ENCODE data around the gene WNT7B.

The WNT7B gene

DNA sequence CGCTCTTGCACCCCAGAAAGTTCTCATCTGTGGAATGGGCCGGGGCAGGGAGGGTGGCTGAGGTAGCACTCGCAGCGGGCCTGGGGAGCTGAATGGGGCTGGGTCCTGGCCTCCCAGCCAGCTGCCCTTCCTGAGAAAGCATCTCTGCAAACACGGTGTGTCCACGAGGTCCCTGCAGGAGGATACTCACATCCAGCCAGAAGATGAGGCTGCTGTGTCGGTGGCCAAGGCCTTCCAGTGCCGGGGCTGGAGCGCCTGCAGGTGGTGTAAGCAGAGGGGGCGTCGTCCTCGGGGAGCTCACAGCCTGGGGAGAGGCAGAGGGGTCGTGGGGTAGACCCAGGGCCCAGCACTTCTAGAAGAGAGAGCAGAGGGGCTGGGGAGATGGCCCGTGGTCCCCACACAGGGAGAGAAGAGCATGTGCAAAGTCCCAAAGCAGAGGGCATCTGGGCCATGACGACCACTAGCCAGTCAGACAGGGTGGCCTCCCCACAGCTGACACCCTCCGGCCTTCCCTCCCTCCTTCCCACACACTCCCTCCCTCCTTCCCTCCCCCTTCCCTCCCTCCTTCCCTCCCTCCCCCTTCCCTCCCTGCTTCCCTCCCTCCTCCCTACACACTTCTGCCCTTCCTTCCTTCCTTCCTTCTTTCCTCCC lies 97.9 kb downstream of the WNT7B start:
- Histone ChIP-seq H3K4me1 (ENCODE audit: control insufficient read depth in 2 of 2, insufficient read depth in 1 of 2, low read depth in 1 of 2, low read length in 2 of 2) (peaks cover 42 to 46% of the 10 kb centered on the region in 2 donors), H4K8ac (ENCODE audit: low read depth, low read length) (no peak overlapping the region), H4K91ac (ENCODE audit: low read depth, low read length, poor library complexity) (no peak overlapping the region), H3K23ac (ENCODE audit: low read depth, low read length, poor library complexity) (peak overlapping the region; percentile 37), H2BK120ac (ENCODE audit: low read depth, low read length) (peak overlapping the region; percentile 66), H3K14ac (ENCODE audit: low read length) (no peak overlapping the region), H3K9ac (ENCODE audit: low read depth, low read length, poor library complexity) (no peak overlapping the region), H2BK15ac (ENCODE audit: low read length) (peak overlapping the region; percentile 96), H2BK12ac (ENCODE audit: low read length) (peak overlapping the region; percentile 95), H3K4me3 (ENCODE audit: low read length in 2 of 2) (no peak overlapping the region), H3K4me2 (ENCODE audit: insufficient read depth, low read length, poor library complexity, severe bottlenecking) (peak overlapping the region; percentile 45), H3K18ac (ENCODE audit: low read length) (peak overlapping the region; percentile 99), H3K9me3 (replicated peaks in 1 of 2; ENCODE audit: control insufficient read depth in 2 of 2, insufficient read depth in 1 of 2, low read depth in 1 of 2, low read length in 2 of 2) (no peaks in the 10 kb centered on the region), H2BK5ac (ENCODE audit: low read length) (peak overlapping the region; percentile 61), H3K4ac (ENCODE audit: low read length) (no peak overlapping the region), H3K27me3 (ENCODE audit: control insufficient read depth in 3 of 3, insufficient read depth in 3 of 3, low read depth in 1 of 3, low read length in 3 of 3) (peaks cover 0 to 53% (median 3%) of the 10 kb centered on the region in 3 experiments), H2AK5ac (ENCODE audit: low read depth, low read length) (peak overlapping the region; percentile 97), H3K79me1 (ENCODE audit: low read depth, low read length) (peaks cover 4% of the 10 kb centered on the region), H3K36me3 (replicated peaks in 1 of 2; ENCODE audit: control insufficient read depth in 2 of 2, insufficient read depth in 2 of 2, low read length in 2 of 2) (no peaks in the 10 kb centered on the region), H3K27ac (replicated peaks; ENCODE audit: low read length) (no peak overlapping the region), H2AFZ (ENCODE audit: low read length) (peak overlapping the region; percentile 51)
- DNase-seq (ENCODE audit: low spot score), result no peak
- WGBS, 2 donors (ENCODE audit: extremely low coverage in 2 of 2, insufficient read length in 2 of 2, insufficient replicate concordance in 1 of 2), result no CpG with 5 or more reads among the region's 16 CpGs

DNA sequence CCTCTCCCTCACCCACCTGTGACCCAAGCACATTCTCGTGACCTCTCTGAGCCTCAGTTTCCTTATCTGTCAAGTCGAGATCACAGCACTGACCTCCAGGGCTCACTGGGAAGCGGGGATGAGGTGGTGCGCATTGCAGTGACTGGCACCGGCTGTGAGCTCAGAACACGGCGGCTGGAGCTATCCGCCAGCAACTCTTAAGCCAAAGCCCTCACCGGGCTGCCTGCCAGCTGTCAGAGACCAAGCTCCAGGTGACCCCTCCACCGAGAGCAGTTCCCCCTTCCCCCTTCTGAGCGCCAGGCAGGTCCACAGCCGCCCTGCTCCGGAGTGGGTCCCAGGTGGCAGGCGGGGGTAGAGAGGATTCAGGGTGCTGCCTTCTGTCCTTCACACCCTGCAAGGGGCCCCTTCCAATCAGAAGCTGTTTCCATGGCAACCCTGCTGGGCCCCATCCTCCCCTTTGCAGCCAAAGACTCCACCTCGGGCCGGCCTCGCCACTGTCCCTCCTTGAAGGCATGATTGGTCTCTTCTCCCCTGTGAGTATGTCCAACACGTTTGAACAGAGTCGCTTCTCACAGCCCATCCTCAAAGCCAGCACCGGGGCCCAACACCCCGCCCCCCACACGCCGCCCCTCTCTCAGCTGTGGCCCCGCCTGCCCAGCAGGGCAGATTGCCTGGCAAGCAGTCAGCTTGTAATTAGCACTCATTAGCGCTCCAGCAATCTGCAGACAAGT lies 98.7 kb downstream of the WNT7B start:
- Histone ChIP-seq H3K27me3 (ENCODE audit: control insufficient read depth in 3 of 3, insufficient read depth in 3 of 3, low read depth in 1 of 3, low read length in 3 of 3) (peaks cover 0 to 48% (median 3%) of the 10 kb centered on the region in 3 experiments), H2BK120ac (ENCODE audit: low read depth, low read length) (peak overlapping the region; percentile 2), H3K9me3 (replicated peaks in 1 of 2; ENCODE audit: control insufficient read depth in 2 of 2, insufficient read depth in 1 of 2, low read depth in 1 of 2, low read length in 2 of 2) (peaks cover 1 to 3% of the 10 kb centered on the region in 2 donors), H3K9ac (ENCODE audit: low read depth, low read length, poor library complexity) (peak overlapping the region; percentile 77), H4K91ac (ENCODE audit: low read depth, low read length, poor library complexity) (no peak overlapping the region), H2BK5ac (ENCODE audit: low read length) (peak overlapping the region; percentile 90), H3K79me1 (ENCODE audit: low read depth, low read length) (peaks cover 4% of the 10 kb centered on the region), H2AFZ (ENCODE audit: low read length) (peak overlapping the region; percentile 51), H3K4ac (ENCODE audit: low read length) (peak overlapping the region; percentile 84), H2BK12ac (ENCODE audit: low read length) (peak overlapping the region; percentile 75), H3K36me3 (replicated peaks in 1 of 2; ENCODE audit: control insufficient read depth in 2 of 2, insufficient read depth in 2 of 2, low read length in 2 of 2) (no peaks in the 10 kb centered on the region), H3K23ac (ENCODE audit: low read depth, low read length, poor library complexity) (peak overlapping the region; percentile 75), H3K4me2 (ENCODE audit: insufficient read depth, low read length, poor library complexity, severe bottlenecking) (peak overlapping the region; percentile 45), H3K14ac (ENCODE audit: low read length) (no peak overlapping the region), H2AK5ac (ENCODE audit: low read depth, low read length) (peak overlapping the region; percentile 95), H3K27ac (replicated peaks; ENCODE audit: low read length) (no peak overlapping the region), H3K4me1 (ENCODE audit: control insufficient read depth in 2 of 2, insufficient read depth in 1 of 2, low read depth in 1 of 2, low read length in 2 of 2) (peaks cover 42 to 46% of the 10 kb centered on the region in 2 donors), H4K8ac (ENCODE audit: low read depth, low read length) (no peak overlapping the region), H3K4me3 (ENCODE audit: low read length in 2 of 2) (no peak overlapping the region), H3K18ac (ENCODE audit: low read length) (peak overlapping the region; percentile 99), H2BK15ac (ENCODE audit: low read length) (peak overlapping the region; percentile 95)
- WGBS, 2 donors (ENCODE audit: extremely low coverage in 2 of 2, insufficient read length in 2 of 2, insufficient replicate concordance in 1 of 2), result no CpG with 5 or more reads among the region's 25 CpGs
- no peak for DNase-seq (ENCODE audit: low spot score)

DNA sequence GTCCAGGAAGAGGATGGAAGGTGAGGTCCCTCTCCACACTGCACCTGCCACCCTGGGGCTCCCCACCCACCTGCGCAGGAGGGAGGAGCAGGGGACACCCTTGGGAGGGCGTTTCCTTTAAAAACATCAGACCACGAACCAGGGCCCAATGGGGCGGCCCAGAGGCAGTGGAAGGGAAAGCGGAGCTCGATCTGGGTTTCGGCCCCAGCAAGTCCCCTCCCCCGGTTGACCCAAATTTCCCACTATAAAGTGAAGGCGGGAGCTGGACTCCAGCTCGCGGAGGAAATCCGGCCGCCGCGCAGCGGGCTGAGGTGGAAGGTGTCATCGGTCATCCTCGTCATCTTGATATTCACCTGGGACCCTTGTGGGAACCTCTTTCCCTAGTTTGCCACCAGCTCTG lies 99.3 kb downstream of the WNT7B start:
- Histone ChIP-seq H3K4me1 (ENCODE audit: control insufficient read depth in 2 of 2, insufficient read depth in 1 of 2, low read depth in 1 of 2, low read length in 2 of 2) (peaks cover 42 to 46% of the 10 kb centered on the region in 2 donors), H2BK120ac (ENCODE audit: low read depth, low read length) (peak overlapping the region; percentile 2), H3K4ac (ENCODE audit: low read length) (peak overlapping the region; percentile 84), H3K4me3 (ENCODE audit: low read length in 2 of 2) (no peak overlapping the region), H3K27me3 (ENCODE audit: control insufficient read depth in 3 of 3, insufficient read depth in 3 of 3, low read depth in 1 of 3, low read length in 3 of 3) (peaks cover 0 to 44% (median 3%) of the 10 kb centered on the region in 3 experiments), H3K18ac (ENCODE audit: low read length) (peak overlapping the region; percentile 96), H2BK15ac (ENCODE audit: low read length) (peak overlapping the region; percentile 95), H3K79me1 (ENCODE audit: low read depth, low read length) (peaks cover 4% of the 10 kb centered on the region), H3K9me3 (replicated peaks in 1 of 2; ENCODE audit: control insufficient read depth in 2 of 2, insufficient read depth in 1 of 2, low read depth in 1 of 2, low read length in 2 of 2) (peaks cover 1 to 8% of the 10 kb centered on the region in 2 donors), H2BK12ac (ENCODE audit: low read length) (peak overlapping the region; percentile 75), H3K14ac (ENCODE audit: low read length) (no peak overlapping the region), H4K91ac (ENCODE audit: low read depth, low read length, poor library complexity) (no peak overlapping the region), H3K4me2 (ENCODE audit: insufficient read depth, low read length, poor library complexity, severe bottlenecking) (peak overlapping the region; percentile 45), H2AFZ (ENCODE audit: low read length) (no peak overlapping the region), H3K36me3 (replicated peaks in 1 of 2; ENCODE audit: control insufficient read depth in 2 of 2, insufficient read depth in 2 of 2, low read length in 2 of 2) (no peaks in the 10 kb centered on the region), H3K23ac (ENCODE audit: low read depth, low read length, poor library complexity) (peak overlapping the region; percentile 87), H3K27ac (replicated peaks; ENCODE audit: low read length) (no peak overlapping the region), H2AK5ac (ENCODE audit: low read depth, low read length) (peak overlapping the region; percentile 95), H2BK5ac (ENCODE audit: low read length) (peak overlapping the region; percentile 90), H3K9ac (ENCODE audit: low read depth, low read length, poor library complexity) (peak overlapping the region; percentile 77), H4K8ac (ENCODE audit: low read depth, low read length) (no peak overlapping the region)
- DNase-seq (ENCODE audit: low spot score), result no peak
- no CpG with 5 or more reads among the region's 18 CpGs for WGBS, 2 donors (ENCODE audit: extremely low coverage in 2 of 2, insufficient read length in 2 of 2, insufficient replicate concordance in 1 of 2)

DNA sequence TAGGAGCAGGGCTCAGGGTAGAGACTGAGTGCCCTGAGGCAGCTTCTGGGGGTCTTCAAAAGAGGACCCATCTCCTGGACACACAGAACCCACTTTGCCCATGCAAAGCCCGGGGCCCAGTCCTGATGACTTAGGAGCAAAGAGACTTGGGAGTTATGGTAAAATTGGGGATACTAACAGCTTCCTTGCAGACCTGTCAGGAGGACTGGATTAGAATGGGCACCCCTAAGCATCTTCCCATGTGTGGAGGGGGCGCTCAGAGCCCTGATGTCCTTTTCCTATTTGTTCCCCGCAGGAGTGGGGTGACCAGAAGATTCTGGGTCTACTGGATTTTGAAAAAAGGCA lies 100.0 kb downstream of the WNT7B start:
- H3K36me3 ChIP-seq (replicated peaks in 1 of 2; ENCODE audit: control insufficient read depth in 2 of 2, insufficient read depth in 2 of 2, low read length in 2 of 2), result no peaks in the 10 kb centered on the region
- no peak overlapping the region for H4K8ac ChIP-seq (ENCODE audit: low read depth, low read length)
- no CpG with 5 or more reads among the region's 3 CpGs for WGBS, 2 donors (ENCODE audit: extremely low coverage in 2 of 2, insufficient read length in 2 of 2, insufficient replicate concordance in 1 of 2)
- peak overlapping the region; percentile 90 for H2BK5ac ChIP-seq (ENCODE audit: low read length)
- peaks cover 0 to 37% (median 3%) of the 10 kb centered on the region in 3 experiments for H3K27me3 ChIP-seq (ENCODE audit: control insufficient read depth in 3 of 3, insufficient read depth in 3 of 3, low read depth in 1 of 3, low read length in 3 of 3)
- H3K23ac ChIP-seq (ENCODE audit: low read depth, low read length, poor library complexity), result no peak overlapping the region
- no peak overlapping the region for H4K91ac ChIP-seq (ENCODE audit: low read depth, low read length, poor library complexity)
- no peak overlapping the region for H2BK120ac ChIP-seq (ENCODE audit: low read depth, low read length)
- H2AFZ ChIP-seq (ENCODE audit: low read length), result no peak overlapping the region
- H3K18ac ChIP-seq (ENCODE audit: low read length), result no peak overlapping the region
- peak overlapping the region; percentile 95 for H2BK15ac ChIP-seq (ENCODE audit: low read length)
- H2BK12ac ChIP-seq (ENCODE audit: low read length), result no peak overlapping the region
- no peak overlapping the region for H3K14ac ChIP-seq (ENCODE audit: low read length)
- no peak overlapping the region for H3K27ac ChIP-seq (replicated peaks; ENCODE audit: low read length)
- no peak overlapping the region for H3K4me3 ChIP-seq (ENCODE audit: low read length in 2 of 2)
- peaks cover 4% of the 10 kb centered on the region for H3K79me1 ChIP-seq (ENCODE audit: low read depth, low read length)
- H3K4me1 ChIP-seq (ENCODE audit: control insufficient read depth in 2 of 2, insufficient read depth in 1 of 2, low read depth in 1 of 2, low read length in 2 of 2), result peaks cover 39 to 46% of the 10 kb centered on the region in 2 donors
- H3K4ac ChIP-seq (ENCODE audit: low read length), result no peak overlapping the region
- no peak overlapping the region for H3K4me2 ChIP-seq (ENCODE audit: insufficient read depth, low read length, poor library complexity, severe bottlenecking)
- DNase-seq (ENCODE audit: low spot score), result no peak
- peak overlapping the region; percentile 95 for H2AK5ac ChIP-seq (ENCODE audit: low read depth, low read length)
- H3K9me3 ChIP-seq (replicated peaks in 1 of 2; ENCODE audit: control insufficient read depth in 2 of 2, insufficient read depth in 1 of 2, low read depth in 1 of 2, low read length in 2 of 2), result peaks cover 1 to 12% of the 10 kb centered on the region in 2 donors
- H3K9ac ChIP-seq (ENCODE audit: low read depth, low read length, poor library complexity), result no peak overlapping the region

All from neuronal stem cell (in vitro differentiated cells).